IPS-18c (cell line): ENCODE data around the gene ITGAE.
"Not testable (repeated sequence)": the region's sequence is repeated elsewhere in the genome, so short reads cannot be mapped to it uniquely, and the experiment has no call there.

Experiments
- H3K4me3 ChIP-seq: 2 replicates; pipeline ENCODE4 v1.7.0; 2013; ENCODE audit warnings: low read depth, mild to moderate bottlenecking, low read length, moderate library complexity; ENCODE audit not compliant: insufficient read depth
- H3K9me3 ChIP-seq: one replicate; pipeline ENCODE4 v1.6.1; 2013; ENCODE audit warnings: mild to moderate bottlenecking, low read length, moderate library complexity; ENCODE audit not compliant: control insufficient read depth, insufficient read depth

ITGAE gene

GRCh38 chr17:3800362-3801271, at the start of gene ITGAE:
ITGAE (minus strand) TSS chr17:3801188; CDS start chr17:3801144, 44 bp downstream.
- H3K4me3 ChIP-seq = no peak within 1 kb of the TSS
- no peaks in the 10 kb centered on the region for H3K9me3 ChIP-seq

GRCh38 chr17:3848229-3848835, 47.3 kb upstream of the ITGAE start:
- Histone ChIP-seq H3K4me3 (no peak overlapping the region), H3K9me3 (no peaks in the 10 kb centered on the region)

GRCh38 chr17:3847165-3847670, 46.2 kb upstream of the ITGAE start:
- no peaks in the 10 kb centered on the region for H3K9me3 ChIP-seq
- no peak overlapping the region for H3K4me3 ChIP-seq

- Histone ChIP-seq H3K4me3 (no peak overlapping the region), H3K9me3 (no peaks in the 10 kb centered on the region)
Observed at GRCh38 chr17:3846437-3847164, 45.6 kb upstream of the ITGAE start.

GRCh38 chr17:3845621-3846436, 44.8 kb upstream of the ITGAE start, which contains the start of gene NCBP3:
NCBP3 (minus strand) TSS chr17:3846246; CDS start chr17:3846223, 23 bp downstream.
- Histone ChIP-seq H3K4me3 (peak within 1 kb of the TSS; percentile 83), H3K9me3 (no peaks in the 10 kb centered on the region)

- no peaks in the 10 kb centered on the region for H3K9me3 ChIP-seq
- H3K4me3 ChIP-seq = peak overlapping the region; percentile 83
Observed at GRCh38 chr17:3845291-3845620, 44.3 kb upstream of the ITGAE start.

GRCh38 chr17:3844556-3844955, 43.6 kb upstream of the ITGAE start:
- not testable (repeated sequence) for H3K9me3 ChIP-seq, H3K4me3 ChIP-seq

- Histone ChIP-seq H3K4me3 (no peak overlapping the region), H3K9me3 (no peaks in the 10 kb centered on the region)
Observed at GRCh38 chr17:3843935-3844516, 43.0 kb upstream of the ITGAE start.

- H3K4me3 ChIP-seq = no peak overlapping the region
- no peaks in the 10 kb centered on the region for H3K9me3 ChIP-seq
Observed at GRCh38 chr17:3838206-3838605, 37.2 kb upstream of the ITGAE start.

GRCh38 chr17:3836551-3836950, 35.6 kb upstream of the ITGAE start:
- Histone ChIP-seq H3K4me3 (no peak overlapping the region), H3K9me3 (no peaks in the 10 kb centered on the region)

- Histone ChIP-seq H3K9me3 (no peaks in the 10 kb centered on the region), H3K4me3 (no peak overlapping the region)
Observed at GRCh38 chr17:3835410-3836229, 34.6 kb upstream of the ITGAE start.

- Histone ChIP-seq H3K9me3 (no peaks in the 10 kb centered on the region), H3K4me3 (no peak overlapping the region)
Observed at GRCh38 chr17:3834811-3835210, 33.8 kb upstream of the ITGAE start.

GRCh38 chr17:3828852-3829232, 27.9 kb upstream of the ITGAE start:
- H3K9me3 ChIP-seq = no peaks in the 10 kb centered on the region
- H3K4me3 ChIP-seq = no peak overlapping the region

- Histone ChIP-seq H3K4me3 (no peak overlapping the region), H3K9me3 (no peaks in the 10 kb centered on the region)
Observed at GRCh38 chr17:3828151-3828851, 27.3 kb upstream of the ITGAE start.

GRCh38 chr17:3827124-3827773, 26.3 kb upstream of the ITGAE start:
- Histone ChIP-seq H3K9me3 (no peaks in the 10 kb centered on the region), H3K4me3 (no peak overlapping the region)
